HL-60 (cell line): ENCODE data around the gene PTPRD.

ENCODE experiments used
- DNase-seq, 2 experiments: peaks; one replicate each; pipeline ENCODE4 v3.0.0-alpha.2; 2010 to 2020; ENCODE audit warnings: low read depth in 1 of 2, low spot score in 1 of 2
- H3K27ac ChIP-seq: fragments of 250-450 bp; sonication (Bioruptor Pico); replicated peaks from 2 replicates; pipeline ENCODE4 v1.5.1; 2020; ENCODE audit warnings: mild to moderate bottlenecking, moderate library complexity
- H3K27me3 ChIP-seq: fragments of 250-450 bp; sonication (Bioruptor Pico); 2 replicates; pipeline ENCODE4 v1.5.1; 2021; ENCODE audit warnings: mild to moderate bottlenecking, moderate library complexity; ENCODE audit not compliant: insufficient read depth, poor library complexity, severe bottlenecking
- H3K4me3 ChIP-seq: replicated peaks from 2 replicates; pipeline ENCODE4 v1.5.1; 2011; ENCODE audit warnings: mild to moderate bottlenecking, control low read depth, low read length; ENCODE audit not compliant: insufficient read depth
- CTCF ChIP-seq: IDR thresholded peaks from one replicate; pipeline ENCODE4 v1.5.1; 2011; ENCODE audit warnings: low read length, control low read depth, inconsistent platforms; ENCODE audit not compliant: insufficient read depth
- GABPA ChIP-seq: IDR thresholded peaks from 2 replicates; pipeline ENCODE4 v1.6.1; 2012; ENCODE audit warnings: low read depth
- POLR2AphosphoS5 ChIP-seq: IDR thresholded peaks from 2 replicates; pipeline ENCODE4 v1.6.1; 2012; ENCODE audit warnings: low read depth
- REST ChIP-seq: IDR thresholded peaks from 2 replicates; pipeline ENCODE4 v1.6.1; 2012; ENCODE audit warnings: low read depth; ENCODE audit not compliant: insufficient replicate concordance
- SPI1 ChIP-seq: IDR thresholded peaks from 2 replicates; pipeline ENCODE4 v1.6.1; 2012; ENCODE audit warnings: low read depth, mild to moderate bottlenecking, borderline replicate concordance

PTPRD gene

GRCh38 chr9:9229269-9229668, 1383.5 kb downstream of the PTPRD start:
- DNase-seq = no peak
- no peak overlapping the region for H3K4me3 ChIP-seq
- H3K27me3 ChIP-seq = no peaks in the 10 kb centered on the region
- no peak overlapping the region for H3K27ac ChIP-seq
- TF ChIP-seq CTCF (no peak), REST (no peak), GABPA (no peak), POLR2AphosphoS5 (no peak), SPI1 (no peak)

- DNase-seq = no peak
- Histone ChIP-seq H3K4me3 (no peak overlapping the region), H3K27ac (no peak overlapping the region), H3K27me3 (no peaks in the 10 kb centered on the region)
- TF ChIP-seq POLR2AphosphoS5 = no peak
- no peak for TF ChIP-seq REST
- TF ChIP-seq GABPA = no peak
- TF ChIP-seq SPI1 = no peak
- no peak for TF ChIP-seq CTCF
Observed at GRCh38 chr9:9223175-9223574, 1389.6 kb downstream of the PTPRD start.

- Histone ChIP-seq H3K4me3 (no peak overlapping the region), H3K27ac (no peak overlapping the region)
- TF ChIP-seq POLR2AphosphoS5 = no peak
- TF ChIP-seq REST = no peak
- TF ChIP-seq SPI1 = no peak
- no peak for TF ChIP-seq GABPA
- TF ChIP-seq CTCF = no peak
Observed at GRCh38 chr9:9222730-9223129, 1390.1 kb downstream of the PTPRD start.

More at GRCh38 chr9:9222730-9223129, 1390.1 kb downstream of the PTPRD start:
- no peak for DNase-seq
- H3K27me3 ChIP-seq = no peaks in the 10 kb centered on the region
